GM19035 (cell line): Measurements from ENCODE around the gene AFP.

Experiments
- ATAC-seq: cut with Tn5 transposase; IDR thresholded peaks from one replicate; pipeline ENCODE4 v1.9.1; 2021; ENCODE audit not compliant: unreplicated experiment

The AFP gene

GRCh38 chr4:73456177-73457022, 20.4 kb downstream of the AFP start:
- ATAC-seq, result no peak

- no peak for ATAC-seq
Observed at GRCh38 chr4:73458184-73459047, 22.4 kb downstream of the AFP start.

- no peak for ATAC-seq
Observed at GRCh38 chr4:73459048-73459421, 23.0 kb downstream of the AFP start.

GRCh38 chr4:73460913-73461522, 25.0 kb downstream of the AFP start:
- ATAC-seq, result no peak

GRCh38 chr4:73468170-73468569, 32.1 kb downstream of the AFP start:
- ATAC-seq, result no peak

GRCh38 chr4:73470728-73471127, 34.7 kb downstream of the AFP start:
- no peak for ATAC-seq

- ATAC-seq, result no peak
Observed at GRCh38 chr4:73477176-73477575, 41.2 kb downstream of the AFP start.

- ATAC-seq, result no peak
Observed at GRCh38 chr4:73479323-73479722, 43.3 kb downstream of the AFP start.

GRCh38 chr4:73481358-73481757, 45.3 kb downstream of the AFP start, which contains the start of gene AFM:
Gene AFM, plus strand, starts transcription at chr4:73481745. Its CDS starts 31 bp downstream, at chr4:73481776.
- no peak for ATAC-seq

GRCh38 chr4:73485085-73485484, 49.1 kb downstream of the AFP start:
- no peak for ATAC-seq

GRCh38 chr4:73485596-73485995, 49.6 kb downstream of the AFP start:
- no peak for ATAC-seq

GRCh38 chr4:73486497-73486896, 50.5 kb downstream of the AFP start:
- ATAC-seq, result no peak

- no peak for ATAC-seq
Observed at GRCh38 chr4:73487233-73487632, 51.2 kb downstream of the AFP start.

GRCh38 chr4:73499996-73500765, 64.2 kb downstream of the AFP start:
- ATAC-seq, result no peak

GRCh38 chr4:73501664-73502265, 65.7 kb downstream of the AFP start:
- no peak for ATAC-seq

- ATAC-seq, result no peak
Observed at GRCh38 chr4:73505567-73505966, 69.5 kb downstream of the AFP start.
